NCI-H146 treated with DMSO at 0.1 percent for 48 hours (cell line): ENCODE results near the gene PHTF2.

Experiments used
- DNase-seq: peaks from one replicate; lab custom pipeline; 2025; ENCODE audit not compliant: unreplicated experiment; lab: John Stamatoyannopoulos, UW

The PHTF2 gene

GRCh38 chr7:77918676-77919075, 120.1 kb downstream of the PHTF2 start:
- DNase-seq = no peak

DNA sequence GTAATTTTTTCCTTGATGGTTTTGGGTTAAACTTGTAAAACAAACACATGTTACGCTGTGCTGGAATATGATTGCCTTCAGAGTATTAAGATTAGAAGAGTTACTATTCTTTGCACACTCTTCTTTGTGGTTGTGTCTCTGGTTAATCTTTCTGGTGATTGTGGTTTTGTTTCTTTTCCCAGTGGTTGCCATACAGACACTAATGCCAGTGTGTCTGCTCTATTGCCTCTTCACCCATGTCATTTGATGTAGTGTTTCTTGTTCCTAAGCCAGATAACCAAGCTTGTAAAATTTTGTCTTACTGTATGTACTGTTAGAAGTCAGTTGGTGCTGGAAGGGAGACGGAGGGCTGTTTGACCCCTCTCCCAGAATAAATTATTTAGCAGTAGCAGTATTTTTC, 124.8 kb downstream of the PHTF2 start:
- DNase-seq = no peak

DNA sequence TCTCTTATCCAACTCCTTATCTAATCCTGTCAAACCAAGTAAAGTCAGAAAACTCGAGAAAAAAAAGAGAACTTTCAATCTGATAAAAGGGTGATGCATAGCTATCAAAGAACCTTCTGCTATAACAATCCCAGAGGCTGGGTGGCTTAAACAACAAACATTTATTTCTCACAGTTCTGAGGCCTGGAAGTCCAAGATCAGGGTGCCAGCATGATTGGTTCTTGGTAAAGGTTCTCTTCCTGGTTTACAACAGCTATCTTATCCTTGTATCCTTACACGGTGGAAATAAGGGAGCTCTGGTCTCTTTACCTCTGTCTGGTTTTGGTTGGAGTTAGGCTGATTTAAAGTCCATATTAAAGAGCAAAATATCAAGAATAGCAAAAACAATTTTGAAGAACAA, 131.9 kb downstream of the PHTF2 start:
- no peak for DNase-seq

DNA sequence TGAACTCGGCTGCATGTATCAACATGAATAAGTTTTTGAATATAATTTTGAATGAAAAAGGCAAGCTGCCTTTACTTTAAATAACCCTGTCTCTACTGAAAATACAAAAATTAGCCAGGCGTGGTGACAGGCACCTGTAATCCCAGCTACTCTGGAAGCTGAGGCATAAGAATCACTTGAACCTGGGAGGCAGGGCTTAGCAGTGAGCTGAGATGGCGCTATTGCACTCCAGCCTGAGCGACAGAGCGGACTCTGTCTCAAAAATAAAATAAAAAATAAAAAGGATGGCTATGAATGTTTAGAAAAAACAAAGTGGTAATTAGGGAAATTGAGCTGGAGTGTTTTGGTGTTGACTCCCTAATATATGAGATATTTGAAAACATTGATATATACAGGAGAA, 133.3 kb downstream of the PHTF2 start:
- DNase-seq = no peak

GRCh38 chr7:77933394-77933793, 134.8 kb downstream of the PHTF2 start:
- no peak for DNase-seq

DNA sequence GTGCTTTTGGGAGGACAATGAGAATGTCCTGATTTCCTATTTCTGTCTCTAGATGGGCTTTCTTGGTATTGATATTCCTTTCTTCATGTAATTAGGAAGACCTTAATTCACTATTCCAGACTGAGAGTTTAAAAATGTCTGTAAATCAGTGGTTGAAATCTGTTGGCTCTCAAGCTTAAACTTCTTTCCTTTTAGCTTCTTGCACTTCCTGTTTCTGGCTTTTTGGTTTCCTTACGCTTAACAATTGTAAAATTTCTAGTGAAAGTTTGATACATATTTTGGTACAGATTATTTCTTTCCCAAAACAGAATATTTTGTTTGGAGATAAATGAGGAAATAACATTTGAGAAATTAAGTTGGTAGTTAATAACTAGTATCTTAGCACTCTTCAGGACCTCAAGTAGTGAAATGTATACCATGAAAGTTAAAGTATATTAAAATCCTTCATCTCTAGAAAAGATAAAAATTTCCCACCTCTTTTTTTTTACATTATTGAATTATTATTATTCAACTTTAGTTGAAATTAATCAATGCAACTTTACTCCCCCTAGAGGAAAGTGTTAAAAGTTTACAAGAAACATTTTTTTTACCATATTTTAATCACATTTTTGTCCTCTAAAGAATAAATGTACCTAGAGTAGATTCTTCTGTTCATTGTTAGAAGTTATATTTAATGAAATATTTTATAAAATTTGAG, 137.2 kb downstream of the PHTF2 start:
- no peak for DNase-seq

- peak; percentile 22 for DNase-seq
Observed at GRCh38 chr7:77940647-77941046, 142.1 kb downstream of the PHTF2 start.

DNA sequence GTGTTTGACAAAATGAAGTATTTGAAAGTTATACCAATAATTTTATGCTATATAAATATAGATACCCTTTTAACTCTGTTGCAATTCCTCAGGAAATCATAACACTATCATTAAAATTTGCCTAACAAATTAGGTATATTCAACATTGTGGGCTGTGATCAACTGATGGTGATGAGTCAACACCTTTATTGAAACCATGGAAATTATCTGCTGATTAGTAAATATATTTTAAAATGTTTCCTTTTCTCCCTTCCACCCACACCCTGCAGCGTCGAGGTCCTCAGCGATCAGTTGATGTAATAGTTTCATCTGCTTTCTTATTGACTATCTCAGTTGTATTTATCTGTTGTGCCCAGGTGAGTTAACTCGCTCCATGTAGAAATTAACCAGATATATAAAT, 143.9 kb downstream of the PHTF2 start:
- DNase-seq = no peak

DNA sequence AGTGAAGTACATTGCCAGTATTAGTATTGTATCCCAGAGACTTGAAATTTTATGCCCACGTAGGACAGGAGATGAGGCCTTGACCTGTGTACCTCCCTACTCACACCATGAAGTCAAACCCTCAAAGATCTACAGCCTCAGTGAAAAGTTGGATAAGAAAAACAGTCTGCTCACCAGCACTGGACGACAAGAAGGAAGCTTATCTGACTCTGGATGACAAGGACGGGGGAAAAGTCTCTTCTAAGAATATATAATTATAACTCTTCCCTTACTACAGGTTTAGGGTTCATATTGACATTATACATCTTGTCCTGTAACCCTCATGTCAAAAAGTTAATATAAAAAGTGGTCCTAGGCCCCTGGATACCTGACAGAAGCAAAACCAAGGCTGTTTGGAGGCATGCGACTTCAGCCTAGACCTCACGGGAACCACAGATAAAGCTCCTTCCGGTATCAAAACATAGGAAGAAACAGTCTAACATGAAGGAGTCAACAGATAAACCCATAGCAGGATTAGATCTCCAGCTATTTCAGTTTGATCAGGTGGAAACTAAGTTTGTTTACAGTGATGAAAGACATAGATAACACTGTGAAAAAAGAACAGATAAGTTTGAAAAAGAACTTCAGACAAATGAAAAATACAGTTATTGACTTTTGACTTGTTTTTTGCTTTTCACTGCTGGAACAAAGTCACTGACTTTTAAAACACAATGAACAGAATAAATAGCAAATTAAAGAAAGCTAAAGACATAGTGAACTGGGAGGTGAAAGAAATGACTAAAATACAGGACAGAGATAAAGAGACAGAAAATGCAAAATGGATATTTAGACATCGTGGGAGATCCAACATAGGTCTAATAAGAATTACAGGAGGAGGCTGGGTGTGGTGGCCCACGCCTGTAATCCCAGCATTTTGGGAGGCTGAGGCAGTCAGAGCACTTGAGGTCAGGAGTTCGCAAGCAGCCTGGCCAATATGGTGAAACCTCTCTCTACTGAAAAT, 145.9 kb downstream of the PHTF2 start:
- no peak for DNase-seq

DNA sequence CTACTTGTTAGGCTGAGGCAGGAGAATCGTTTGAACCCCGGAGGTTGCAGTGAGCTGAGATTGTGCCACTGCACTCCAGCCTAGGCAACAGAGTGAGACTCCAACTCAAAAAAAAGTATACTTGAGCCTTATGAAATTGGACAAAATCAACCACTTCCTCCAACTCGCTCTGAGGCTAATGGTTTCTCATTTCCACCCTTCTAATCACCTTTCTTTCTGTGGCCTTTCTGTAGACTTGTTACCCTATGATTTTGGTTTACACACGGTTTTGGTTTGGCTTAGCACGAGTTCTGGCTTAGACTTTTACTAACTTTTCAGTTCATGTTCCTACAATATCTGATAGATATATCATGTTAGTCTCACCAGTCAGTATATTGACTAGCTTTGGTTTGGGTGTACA, 152.0 kb downstream of the PHTF2 start:
- DNase-seq = no peak

GRCh38 chr7:77954773-77955555, 156.4 kb downstream of the PHTF2 start:
- no peak for DNase-seq

GRCh38 chr7:77958436-77958835, 159.9 kb downstream of the PHTF2 start:
- DNase-seq = no peak

DNA sequence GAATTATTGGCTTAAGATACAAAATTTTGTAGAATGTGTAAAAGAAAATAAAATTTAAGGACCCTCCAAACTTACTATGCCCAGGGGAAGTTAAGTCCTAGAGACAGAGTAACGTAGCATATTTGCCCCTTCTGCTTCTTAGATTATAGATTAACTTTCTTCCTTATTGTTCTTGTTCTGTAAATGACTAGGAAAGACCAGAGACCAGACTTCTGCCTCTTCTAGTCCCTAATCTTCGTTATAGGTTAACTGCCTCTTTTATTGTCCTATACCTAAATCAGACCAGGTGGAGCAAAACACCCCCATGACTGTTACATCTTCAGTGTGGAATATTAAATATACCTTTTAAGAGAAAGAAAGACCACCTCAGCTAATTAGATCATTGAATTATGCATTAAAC, 160.5 kb downstream of the PHTF2 start:
- DNase-seq = no peak

DNA sequence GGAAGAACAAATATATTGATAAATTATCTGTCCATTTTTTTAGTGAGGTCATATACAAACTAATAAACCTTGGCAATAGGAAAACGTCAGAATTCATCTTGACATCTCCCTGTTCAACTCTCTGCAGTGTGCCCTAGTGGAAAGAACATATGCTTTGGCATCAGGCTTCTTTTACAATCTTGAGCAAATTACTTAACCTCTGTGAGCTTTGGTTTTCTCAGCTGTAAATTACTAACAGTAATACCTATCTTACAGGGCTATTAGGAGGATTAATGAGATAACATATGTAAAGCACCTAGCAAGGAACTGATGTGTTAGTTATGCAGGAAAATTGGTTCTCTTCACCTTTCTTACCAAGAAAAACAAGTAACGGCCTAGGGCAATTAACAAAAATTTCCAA, 161.8 kb downstream of the PHTF2 start:
- DNase-seq = no peak

DNA sequence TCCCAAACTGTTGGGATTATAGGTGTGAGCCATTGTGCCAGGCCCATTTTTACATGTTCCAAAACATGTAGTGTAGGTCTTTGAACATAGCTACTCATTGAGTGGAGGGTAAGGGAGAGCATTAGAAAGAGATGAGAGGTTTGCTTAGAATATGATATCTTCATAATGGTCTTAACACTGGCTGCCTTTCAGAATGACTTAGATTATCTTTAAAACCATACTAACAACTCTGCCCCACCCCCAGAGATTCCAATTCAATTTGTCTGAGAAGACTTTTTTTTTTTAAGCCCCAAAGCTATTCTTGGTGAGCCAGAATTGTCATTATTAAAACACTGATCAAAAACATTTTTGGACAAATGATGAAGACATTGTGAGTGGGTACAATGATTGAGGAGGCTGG, 168.9 kb downstream of the PHTF2 start:
- DNase-seq = no peak

DNA sequence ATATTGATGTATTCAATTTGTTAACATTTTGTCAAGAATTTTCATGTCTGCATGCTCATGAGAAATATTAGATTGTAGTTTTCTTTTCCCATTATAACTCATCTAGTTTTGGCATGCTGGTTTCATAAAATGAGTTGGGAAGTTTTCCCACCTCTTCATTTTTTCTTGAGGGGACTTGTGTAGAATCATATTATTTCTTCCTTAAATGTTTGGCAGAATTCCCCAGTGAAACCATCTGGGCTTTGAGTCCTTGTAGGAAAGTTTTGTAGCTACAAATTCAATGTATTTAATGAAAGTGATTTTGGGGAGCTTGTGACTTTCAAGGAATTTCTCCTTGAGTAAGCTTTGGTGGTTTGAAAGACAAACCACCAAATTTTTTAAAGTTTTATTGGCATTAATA, 173.2 kb downstream of the PHTF2 start:
- no peak for DNase-seq

DNA sequence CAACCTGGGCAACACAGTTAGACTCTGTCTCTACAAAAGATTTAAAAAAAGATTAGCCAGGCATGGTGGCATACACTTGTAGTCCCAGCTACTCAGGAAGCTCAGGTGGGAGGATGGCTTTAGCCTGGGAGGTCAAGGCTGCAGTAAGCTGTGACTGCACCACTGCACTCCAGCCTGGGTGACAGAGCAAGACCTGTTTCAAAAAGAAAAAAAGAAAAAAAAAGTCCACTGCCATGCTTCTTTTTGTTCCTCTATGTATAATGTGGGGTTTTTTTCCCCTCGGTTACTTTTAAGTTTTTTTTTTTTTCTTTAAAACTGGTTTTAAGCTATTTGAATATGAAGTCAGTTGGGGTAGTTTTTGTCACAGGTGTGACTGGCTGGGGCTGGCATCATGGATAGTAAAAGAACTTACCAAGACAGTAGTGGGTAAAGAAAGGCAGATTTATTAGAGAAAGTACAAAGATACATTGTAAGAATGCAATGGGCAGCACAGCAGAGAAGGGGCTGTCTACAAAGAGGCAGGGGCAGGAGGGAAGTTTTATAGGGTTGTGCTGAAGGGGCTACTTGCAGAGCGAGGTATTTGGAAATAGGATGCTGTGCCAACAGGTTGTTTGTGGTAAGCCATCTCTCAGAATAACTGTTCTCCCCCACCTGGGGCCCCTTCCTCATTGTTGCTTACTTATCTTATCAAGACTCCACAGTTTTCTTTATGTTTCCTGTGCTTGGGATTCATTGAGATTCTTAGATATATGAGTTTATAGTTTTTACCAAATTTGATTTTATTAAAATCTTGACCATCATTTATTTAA, 177.3 kb downstream of the PHTF2 start:
- no peak for DNase-seq

DNA sequence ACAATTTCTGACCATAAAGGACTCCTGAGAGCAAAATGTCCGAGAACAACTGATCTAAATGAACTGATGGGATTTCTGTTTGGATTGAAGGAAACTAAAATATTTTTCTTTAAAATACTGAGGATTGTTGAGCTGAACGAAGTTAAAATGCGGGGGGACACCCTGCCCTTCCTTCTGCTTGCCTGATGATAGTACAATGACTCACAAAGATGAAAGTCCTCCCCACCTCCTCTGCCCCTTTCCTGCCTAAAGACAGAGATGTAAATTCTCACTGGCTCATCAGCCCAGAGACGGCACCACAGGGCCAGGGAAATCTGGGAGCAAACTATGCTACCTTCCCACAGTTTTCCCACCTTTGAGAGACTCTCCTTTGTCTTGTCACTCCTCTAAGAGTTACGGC, 180.6 kb downstream of the PHTF2 start:
- DNase-seq = no peak

GRCh38 chr7:77980087-77980713, 181.6 kb downstream of the PHTF2 start:
- DNase-seq = no peak

GRCh38 chr7:77982926-77983550, 184.5 kb downstream of the PHTF2 start:
- DNase-seq = no peak
